ENCODE data around the gene EML4. TPM values are rescaled to one million over a fixed set of nuclear protein-coding genes. Genes with fewer than 3 reads are reported as not detected.
A peak's percentile ranks its signal among the peaks of the same experiment; 100 is the strongest.

The EML4 gene
- total and polyA plus RNA-seq, 2 of the 13 experiments (the other 11 are each of a cell fraction or from before 2014, with no cell fraction given), result 243 to 476 TPM

DNA sequence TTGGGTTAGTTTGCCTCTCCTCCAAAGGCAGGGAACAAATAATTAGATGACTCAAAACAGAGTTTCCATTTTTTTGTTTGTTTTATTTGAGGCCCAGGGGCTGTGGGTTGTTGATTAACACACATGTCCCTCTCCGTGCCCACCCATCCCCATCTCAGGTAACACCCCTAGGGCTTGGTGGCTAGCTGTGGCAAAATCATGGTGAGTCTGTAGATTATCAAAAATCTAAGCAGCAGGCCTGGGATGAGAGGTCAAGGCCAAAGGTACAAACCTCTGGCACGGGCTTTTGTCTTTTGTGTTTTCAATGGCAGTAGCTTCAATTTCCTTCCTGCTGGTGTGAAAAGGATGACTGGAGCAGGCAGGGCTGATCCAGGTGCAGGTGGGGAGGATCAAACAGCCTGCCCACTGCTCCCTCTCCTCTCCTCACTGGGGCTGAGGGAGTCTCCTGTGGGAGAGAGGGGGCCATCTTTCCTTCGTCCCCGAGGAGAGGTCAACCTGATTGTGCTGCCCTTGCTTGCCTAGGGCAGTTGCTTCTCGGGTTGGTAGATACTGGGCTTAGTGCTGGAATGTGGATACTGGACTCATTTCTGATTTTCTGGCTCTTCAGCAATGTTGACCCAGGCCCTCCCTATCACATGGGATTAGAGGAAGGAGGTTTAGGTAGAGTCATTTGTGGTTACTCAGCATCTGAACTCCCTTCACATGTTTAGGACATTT is 31.9 kb upstream of the EML4 start (continued):
- TF ChIP-seq, protein P1, sequence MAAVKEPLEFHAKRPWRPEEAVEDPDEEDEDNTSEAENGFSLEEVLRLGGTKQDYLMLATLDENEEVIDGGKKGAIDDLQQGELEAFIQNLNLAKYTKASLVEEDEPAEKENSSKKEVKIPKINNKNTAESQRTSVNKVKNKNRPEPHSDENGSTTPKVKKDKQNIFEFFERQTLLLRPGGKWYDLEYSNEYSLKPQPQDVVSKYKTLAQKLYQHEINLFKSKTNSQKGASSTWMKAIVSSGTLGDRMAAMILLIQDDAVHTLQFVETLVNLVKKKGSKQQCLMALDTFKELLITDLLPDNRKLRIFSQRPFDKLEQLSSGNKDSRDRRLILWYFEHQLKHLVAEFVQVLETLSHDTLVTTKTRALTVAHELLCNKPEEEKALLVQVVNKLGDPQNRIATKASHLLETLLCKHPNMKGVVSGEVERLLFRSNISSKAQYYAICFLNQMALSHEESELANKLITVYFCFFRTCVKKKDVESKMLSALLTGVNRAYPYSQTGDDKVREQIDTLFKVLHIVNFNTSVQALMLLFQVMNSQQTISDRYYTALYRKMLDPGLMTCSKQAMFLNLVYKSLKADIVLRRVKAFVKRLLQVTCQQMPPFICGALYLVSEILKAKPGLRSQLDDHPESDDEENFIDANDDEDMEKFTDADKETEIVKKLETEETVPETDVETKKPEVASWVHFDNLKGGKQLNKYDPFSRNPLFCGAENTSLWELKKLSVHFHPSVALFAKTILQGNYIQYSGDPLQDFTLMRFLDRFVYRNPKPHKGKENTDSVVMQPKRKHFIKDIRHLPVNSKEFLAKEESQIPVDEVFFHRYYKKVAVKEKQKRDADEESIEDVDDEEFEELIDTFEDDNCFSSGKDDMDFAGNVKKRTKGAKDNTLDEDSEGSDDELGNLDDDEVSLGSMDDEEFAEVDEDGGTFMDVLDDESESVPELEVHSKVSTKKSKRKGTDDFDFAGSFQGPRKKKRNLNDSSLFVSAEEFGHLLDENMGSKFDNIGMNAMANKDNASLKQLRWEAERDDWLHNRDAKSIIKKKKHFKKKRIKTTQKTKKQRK (IDR thresholded peaks at IDR 0.05; ENCODE audit: low read length), result no peak
- TF ChIP-seq ZFX (CRISPR knock-in tag; IDR thresholded peaks at IDR 0.05; ENCODE audit: low read depth) (peak; percentile 82), FOXK2 (IDR thresholded peaks at IDR 0.05) (peak; percentile 33; the same call in 1 of the 2 replicates), REPIN1 (CRISPR knock-in tag; IDR thresholded peaks at IDR 0.05; ENCODE audit: borderline replicate concordance, low read depth) (no peak), POGZ (CRISPR knock-in tag; IDR thresholded peaks at IDR 0.05) (peak; percentile 54; the same call in 1 of the 2 replicates), SAP130 (CRISPR knock-in tag; IDR thresholded peaks at IDR 0.05; ENCODE audit: low read depth) (peak; percentile 76), ZNF598 (CRISPR knock-in tag; IDR thresholded peaks at IDR 0.05; ENCODE audit: borderline replicate concordance) (peak; percentile 86; the same call in 1 of the 2 replicates), BRD4 (CRISPR knock-in tag; IDR thresholded peaks at IDR 0.05) (peak; percentile 97), ZNF552 (CRISPR knock-in tag; IDR thresholded peaks at IDR 0.05; ENCODE audit: borderline replicate concordance) (no peak), MAF1 (CRISPR knock-in tag; IDR thresholded peaks at IDR 0.05; ENCODE audit: borderline replicate concordance) (no peak), ZNF282 (IDR thresholded peaks at IDR 0.05; ENCODE audit: partially characterized antibody) (no peak), ZSCAN20 (CRISPR knock-in tag; IDR thresholded peaks at IDR 0.05; ENCODE audit: borderline replicate concordance) (0 out of 2 replicates have a peak, but pooled peaks have one; percentile 53), KAT2B (IDR thresholded peaks at IDR 0.05; ENCODE audit: borderline replicate concordance, low read depth, low read length) (no peak), SAFB2 (CRISPR knock-in tag; IDR thresholded peaks at IDR 0.05; ENCODE audit: borderline replicate concordance, low read depth) (peak; percentile 81), KMT2B (CRISPR knock-in tag; IDR thresholded peaks at IDR 0.05) (no peak), HNF4G (IDR thresholded peaks at IDR 0.05; ENCODE audit: borderline replicate concordance, low read depth, low read length) (peak; percentile 68), HNF4G (CRISPR knock-in tag; IDR thresholded peaks at IDR 0.05; ENCODE audit: borderline replicate concordance, low read depth) (peak; percentile 77), ZNF451 (CRISPR knock-in tag; IDR thresholded peaks at IDR 0.05) (peak; percentile 74; the same call in 1 of the 2 replicates), ZNF274 (CRISPR knock-in tag; IDR thresholded peaks at IDR 0.05) (peak; percentile 84; the same call in 1 of the 2 replicates)
- TF ChIP-seq, protein P2, sequence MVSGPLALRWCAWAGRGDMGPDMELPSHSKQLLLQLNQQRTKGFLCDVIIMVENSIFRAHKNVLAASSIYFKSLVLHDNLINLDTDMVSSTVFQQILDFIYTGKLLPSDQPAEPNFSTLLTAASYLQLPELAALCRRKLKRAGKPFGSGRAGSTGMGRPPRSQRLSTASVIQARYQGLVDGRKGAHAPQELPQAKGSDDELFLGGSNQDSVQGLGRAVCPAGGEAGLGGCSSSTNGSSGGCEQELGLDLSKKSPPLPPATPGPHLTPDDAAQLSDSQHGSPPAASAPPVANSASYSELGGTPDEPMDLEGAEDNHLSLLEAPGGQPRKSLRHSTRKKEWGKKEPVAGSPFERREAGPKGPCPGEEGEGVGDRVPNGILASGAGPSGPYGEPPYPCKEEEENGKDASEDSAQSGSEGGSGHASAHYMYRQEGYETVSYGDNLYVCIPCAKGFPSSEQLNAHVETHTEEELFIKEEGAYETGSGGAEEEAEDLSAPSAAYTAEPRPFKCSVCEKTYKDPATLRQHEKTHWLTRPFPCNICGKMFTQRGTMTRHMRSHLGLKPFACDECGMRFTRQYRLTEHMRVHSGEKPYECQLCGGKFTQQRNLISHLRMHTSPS (CRISPR knock-in tag; IDR thresholded peaks at IDR 0.05; ENCODE audit: low read depth), result peak; percentile 87
- TF ChIP-seq, protein P3, sequence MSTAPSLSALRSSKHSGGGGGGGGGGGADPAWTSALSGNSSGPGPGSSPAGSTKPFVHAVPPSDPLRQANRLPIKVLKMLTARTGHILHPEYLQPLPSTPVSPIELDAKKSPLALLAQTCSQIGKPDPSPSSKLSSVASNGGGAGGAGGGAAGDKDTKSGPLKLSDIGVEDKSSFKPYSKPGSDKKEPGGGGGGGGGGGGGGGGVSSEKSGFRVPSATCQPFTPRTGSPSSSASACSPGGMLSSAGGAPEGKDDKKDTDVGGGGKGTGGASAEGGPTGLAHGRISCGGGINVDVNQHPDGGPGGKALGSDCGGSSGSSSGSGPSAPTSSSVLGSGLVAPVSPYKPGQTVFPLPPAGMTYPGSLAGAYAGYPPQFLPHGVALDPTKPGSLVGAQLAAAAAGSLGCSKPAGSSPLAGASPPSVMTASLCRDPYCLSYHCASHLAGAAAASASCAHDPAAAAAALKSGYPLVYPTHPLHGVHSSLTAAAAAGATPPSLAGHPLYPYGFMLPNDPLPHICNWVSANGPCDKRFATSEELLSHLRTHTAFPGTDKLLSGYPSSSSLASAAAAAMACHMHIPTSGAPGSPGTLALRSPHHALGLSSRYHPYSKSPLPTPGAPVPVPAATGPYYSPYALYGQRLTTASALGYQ (CRISPR knock-in tag; IDR thresholded peaks at IDR 0.05), result no peak; the same call in 1 of the 2 replicates
- TF ChIP-seq, protein P4, sequence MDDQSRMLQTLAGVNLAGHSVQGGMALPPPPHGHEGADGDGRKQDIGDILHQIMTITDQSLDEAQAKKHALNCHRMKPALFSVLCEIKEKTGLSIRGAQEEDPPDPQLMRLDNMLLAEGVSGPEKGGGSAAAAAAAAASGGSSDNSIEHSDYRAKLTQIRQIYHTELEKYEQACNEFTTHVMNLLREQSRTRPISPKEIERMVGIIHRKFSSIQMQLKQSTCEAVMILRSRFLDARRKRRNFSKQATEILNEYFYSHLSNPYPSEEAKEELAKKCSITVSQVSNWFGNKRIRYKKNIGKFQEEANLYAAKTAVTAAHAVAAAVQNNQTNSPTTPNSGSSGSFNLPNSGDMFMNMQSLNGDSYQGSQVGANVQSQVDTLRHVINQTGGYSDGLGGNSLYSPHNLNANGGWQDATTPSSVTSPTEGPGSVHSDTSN (CRISPR knock-in tag; IDR thresholded peaks at IDR 0.05; ENCODE audit: borderline replicate concordance), result no peak

All from HepG2 (cell line).